Tibial artery (tissue), 4 donors: ENCODE measurements around the gene TMEM81.

Experiments used
- DNase-seq, 2 donors: peaks; one replicate each; pipeline ENCODE4 v3.0.0-alpha.2; 2019
- H3K27ac ChIP-seq, 2 donors: fragments of 200-600 bp; sonication (generic) in 1 of 2; 1 replicate in 1 of 2; 2 replicates in 1 of 2; pipeline ENCODE4 v1.5.1; 2018 to 2019; ENCODE audit warnings: mild to moderate bottlenecking in 1 of 2
- H3K27me3 ChIP-seq, 2 donors: fragments of 200-600 bp; sonication (generic) in 1 of 2; one replicate each; pipeline versions ENCODE4 v1.5.1 to v1.6.0; 2016 to 2019
- H3K36me3 ChIP-seq, 3 donors: fragments of 200-600 bp; sonication (generic) in 2 of 3; one replicate each; pipeline ENCODE4 v1.5.1; 2016 to 2019; ENCODE audit warnings: mild to moderate bottlenecking in 2 of 3
- H3K4me1 ChIP-seq, 4 donors: fragments of 200-600 bp; sonication (generic) in 2 of 4; 1 replicate in 3 of 4; 2 replicates in 1 of 4; pipeline ENCODE4 v1.5.1; 2016 to 2019
- H3K4me3 ChIP-seq, 2 donors: fragments of 200-600 bp; sonication (generic) in 1 of 2; 1 replicate in 1 of 2; 2 replicates in 1 of 2; pipeline ENCODE4 v1.5.1; 2018 to 2019; ENCODE audit warnings: mild to moderate bottlenecking in 2 of 2
- H3K9me3 ChIP-seq, 3 donors: fragments of 200-600 bp; sonication (generic) in 1 of 3; one replicate each; pipeline ENCODE4 v1.5.1; 2016 to 2019
- intact Hi-C: fragments of 100-400 bp; cut with DNase I; formaldehyde crosslinking; loops from one replicate; pipeline ENCODE4 v1.15.0; 2023; ENCODE audit warnings: low total_unique reads
- TF ChIP-seq, protein P1 (sequence below), 2 experiments: fragments of 200-600 bp in 1 of 2; fragments of 450-650 bp in 1 of 2; IDR thresholded peaks; one replicate each; pipeline ENCODE4 v1.5.1; 2017 to 2019; ENCODE audit warnings: antibody characterized with exemption in 2 of 2, mild to moderate bottlenecking in 1 of 2, moderate library complexity in 1 of 2

TMEM81 gene

DNA sequence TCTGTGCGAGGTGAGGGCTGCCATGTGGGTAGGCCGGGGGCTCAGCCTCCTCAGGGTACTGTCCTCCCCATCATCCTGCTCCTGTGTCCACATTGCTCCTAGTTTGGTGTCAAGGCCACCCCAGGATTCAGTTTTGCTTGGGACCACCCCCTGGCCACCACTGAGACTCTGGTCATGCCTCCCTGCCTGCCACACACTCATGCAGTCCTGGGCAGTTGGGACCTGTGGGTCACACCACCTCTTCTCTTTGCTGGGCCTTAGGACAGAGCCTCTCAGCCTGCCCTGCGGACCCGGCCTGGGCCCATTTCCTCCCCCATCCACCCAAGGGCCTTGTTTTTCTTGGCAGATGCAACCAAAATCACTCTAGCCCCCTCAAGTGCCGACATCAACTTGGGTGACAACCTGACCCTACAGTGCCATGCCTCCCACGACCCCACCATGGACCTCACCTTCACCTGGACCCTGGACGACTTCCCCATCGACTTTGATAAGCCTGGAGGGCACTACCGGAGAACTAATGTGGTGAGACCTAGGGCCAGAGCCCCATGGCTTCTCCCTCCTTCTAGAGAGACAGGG is 19.4 kb downstream of the TMEM81 start:
- Histone ChIP-seq H3K27ac (no peak overlapping the region), H3K4me3 (no peak overlapping the region), H3K4me1 (peaks cover 0 to 7% (median 2%) of the 10 kb centered on the region in 4 donors), H3K27me3 (no peaks in the 10 kb centered on the region), H3K36me3 (no peaks in the 10 kb centered on the region), H3K9me3 (no peaks in the 10 kb centered on the region)
- TF ChIP-seq, protein P1, sequence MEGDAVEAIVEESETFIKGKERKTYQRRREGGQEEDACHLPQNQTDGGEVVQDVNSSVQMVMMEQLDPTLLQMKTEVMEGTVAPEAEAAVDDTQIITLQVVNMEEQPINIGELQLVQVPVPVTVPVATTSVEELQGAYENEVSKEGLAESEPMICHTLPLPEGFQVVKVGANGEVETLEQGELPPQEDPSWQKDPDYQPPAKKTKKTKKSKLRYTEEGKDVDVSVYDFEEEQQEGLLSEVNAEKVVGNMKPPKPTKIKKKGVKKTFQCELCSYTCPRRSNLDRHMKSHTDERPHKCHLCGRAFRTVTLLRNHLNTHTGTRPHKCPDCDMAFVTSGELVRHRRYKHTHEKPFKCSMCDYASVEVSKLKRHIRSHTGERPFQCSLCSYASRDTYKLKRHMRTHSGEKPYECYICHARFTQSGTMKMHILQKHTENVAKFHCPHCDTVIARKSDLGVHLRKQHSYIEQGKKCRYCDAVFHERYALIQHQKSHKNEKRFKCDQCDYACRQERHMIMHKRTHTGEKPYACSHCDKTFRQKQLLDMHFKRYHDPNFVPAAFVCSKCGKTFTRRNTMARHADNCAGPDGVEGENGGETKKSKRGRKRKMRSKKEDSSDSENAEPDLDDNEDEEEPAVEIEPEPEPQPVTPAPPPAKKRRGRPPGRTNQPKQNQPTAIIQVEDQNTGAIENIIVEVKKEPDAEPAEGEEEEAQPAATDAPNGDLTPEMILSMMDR (IDR thresholded peaks at IDR 0.05) = no peak
- intact Hi-C loops = loop anchor here (5.0 kb wide), 1 partner anchor 78 kb away; no protein-coding TSS in a partner anchor
- DNase-seq = peak in 1 of 2 donors; percentile 25

DNA sequence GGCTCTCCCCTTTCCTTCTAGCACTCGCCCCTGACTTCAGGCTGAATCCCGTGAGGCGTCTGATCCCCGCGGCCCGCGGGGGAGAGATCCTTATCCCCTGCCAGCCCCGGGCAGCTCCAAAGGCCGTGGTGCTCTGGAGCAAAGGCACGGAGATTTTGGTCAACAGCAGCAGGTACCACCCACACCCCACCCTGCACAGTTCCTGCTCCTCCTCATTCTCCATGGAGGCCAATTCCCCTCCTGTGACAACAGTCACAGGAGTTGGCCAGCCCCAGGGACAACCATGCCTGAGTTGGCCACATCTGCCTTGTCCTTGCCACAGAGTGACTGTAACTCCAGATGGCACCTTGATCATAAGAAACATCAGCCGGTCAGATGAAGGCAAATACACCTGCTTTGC is 20.0 kb downstream of the TMEM81 start:
- Histone ChIP-seq H3K27me3 (no peaks in the 10 kb centered on the region), H3K36me3 (no peaks in the 10 kb centered on the region), H3K9me3 (no peaks in the 10 kb centered on the region), H3K4me1 (peaks cover 0 to 7% (median 2%) of the 10 kb centered on the region in 4 donors), H3K27ac (no peak overlapping the region), H3K4me3 (no peak overlapping the region)
- peak in 1 of 2 donors; percentile 46 for DNase-seq
- TF ChIP-seq, protein P1 (IDR thresholded peaks at IDR 0.05) = no peak
- intact Hi-C loops = loop anchor here (5.0 kb wide), 1 partner anchor 77 kb away; no protein-coding TSS in a partner anchor

DNA sequence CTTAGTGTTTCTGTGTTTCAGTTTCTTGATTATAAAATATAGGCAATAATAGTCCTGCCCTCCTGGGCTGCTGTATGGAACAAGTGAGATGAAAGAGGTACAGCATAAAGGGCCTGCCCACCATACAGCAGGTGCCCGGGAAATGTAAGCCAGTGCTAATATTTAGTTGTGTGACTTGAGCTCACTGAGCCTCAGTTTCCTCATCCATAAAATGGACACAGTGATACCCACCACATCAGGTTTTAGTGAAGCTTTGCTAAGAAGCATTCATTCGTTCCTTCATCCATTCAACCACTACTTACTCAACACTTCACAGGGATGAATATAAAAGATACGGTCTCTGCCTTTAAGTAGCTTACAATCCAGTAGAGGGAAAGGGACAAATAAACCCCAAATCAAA is 21.4 kb downstream of the TMEM81 start:
- TF ChIP-seq, protein P1 (IDR thresholded peaks at IDR 0.05) = no peak
- no peak for DNase-seq
- intact Hi-C loops = loop anchor here (5.0 kb wide), 1 partner anchor 76 kb away; no protein-coding TSS in a partner anchor

DNA sequence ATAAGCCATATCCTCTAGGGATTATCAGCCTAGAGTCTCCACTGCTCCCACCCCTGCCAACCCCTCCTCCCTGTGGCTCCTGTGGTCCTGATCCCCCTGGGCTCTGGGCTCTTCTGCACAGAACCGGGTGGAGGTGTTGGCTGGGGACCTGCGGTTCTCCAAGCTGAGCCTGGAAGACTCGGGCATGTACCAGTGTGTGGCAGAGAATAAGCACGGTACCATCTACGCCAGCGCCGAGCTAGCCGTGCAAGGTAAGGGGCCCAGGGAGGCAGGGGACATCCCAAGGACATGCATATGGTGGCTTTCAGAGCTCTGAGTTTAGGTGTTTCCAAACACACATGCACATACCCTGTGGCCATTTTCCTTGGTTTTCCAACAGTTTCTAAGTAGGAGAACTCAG is 21.9 kb downstream of the TMEM81 start:
- TF ChIP-seq, protein P1 (IDR thresholded peaks at IDR 0.05) = no peak
- H3K27ac ChIP-seq = no peak overlapping the region
- intact Hi-C loops = loop anchor here (5.0 kb wide), 1 partner anchor 75 kb away; no protein-coding TSS in a partner anchor
- no peaks in the 10 kb centered on the region for H3K9me3 ChIP-seq
- no peaks in the 10 kb centered on the region for H3K27me3 ChIP-seq
- no peak for DNase-seq
- no peaks in the 10 kb centered on the region for H3K36me3 ChIP-seq
- H3K4me3 ChIP-seq = no peak overlapping the region
- H3K4me1 ChIP-seq = peaks cover 0 to 7% (median 2%) of the 10 kb centered on the region in 4 donors

More for the DNA sequence above, 21.4 kb downstream of the TMEM81 start:
- Histone ChIP-seq H3K27me3 (no peaks in the 10 kb centered on the region), H3K4me3 (no peak overlapping the region), H3K4me1 (peaks cover 0 to 7% (median 2%) of the 10 kb centered on the region in 4 donors), H3K9me3 (no peaks in the 10 kb centered on the region), H3K27ac (no peak overlapping the region), H3K36me3 (no peaks in the 10 kb centered on the region)

DNA sequence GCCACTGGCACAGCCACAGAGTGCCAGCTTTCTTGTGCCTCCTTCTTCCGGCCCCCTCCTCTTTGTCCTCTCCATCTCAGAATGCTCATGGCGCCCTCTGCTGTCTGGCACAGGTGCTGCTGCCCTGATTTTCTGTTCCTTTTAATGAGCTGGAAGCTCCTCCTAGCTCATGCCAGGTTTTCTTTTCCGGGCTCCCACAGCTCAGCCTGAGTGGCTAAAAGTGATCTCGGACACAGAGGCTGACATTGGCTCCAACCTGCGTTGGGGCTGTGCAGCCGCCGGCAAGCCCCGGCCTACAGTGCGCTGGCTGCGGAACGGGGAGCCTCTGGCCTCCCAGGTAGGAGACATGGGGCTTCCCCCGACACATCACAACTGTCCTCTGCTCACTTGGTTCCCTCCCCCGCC is 22.6 kb downstream of the TMEM81 start:
- intact Hi-C loops = loop anchor here (5.0 kb wide), 1 partner anchor 74 kb away; no protein-coding TSS in a partner anchor
- H3K9me3 ChIP-seq = no peaks in the 10 kb centered on the region
- H3K4me3 ChIP-seq = no peak overlapping the region
- peak; percentile 56 to 75 for DNase-seq
- no peaks in the 10 kb centered on the region for H3K36me3 ChIP-seq
- H3K4me1 ChIP-seq = peaks cover 0 to 7% (median 2%) of the 10 kb centered on the region in 4 donors
- no peaks in the 10 kb centered on the region for H3K27me3 ChIP-seq
- H3K27ac ChIP-seq = no peak overlapping the region
- TF ChIP-seq, protein P1 (IDR thresholded peaks at IDR 0.05) = peak; percentile 75 to 77
